GM21528 (cell line): ENCODE measurements around the gene MYH14.

Experiments used
- ATAC-seq: cut with Tn5 transposase; IDR thresholded peaks from one replicate; pipeline ENCODE4 v1.9.1; 2021; ENCODE audit warnings: mild to moderate bottlenecking, moderate library complexity; ENCODE audit not compliant: unreplicated experiment, low FRiP score

Gene MYH14

GRCh38 chr19:50192463-50193211, 10.8 kb upstream of the MYH14 start:
- ATAC-seq = no peak

- ATAC-seq = no peak
Measured at GRCh38 chr19:50195224-50195623, 8.2 kb upstream of the MYH14 start.

- ATAC-seq = no peak
Measured at GRCh38 chr19:50196322-50196932, 7.0 kb upstream of the MYH14 start.

GRCh38 chr19:50197348-50197747, 6.1 kb upstream of the MYH14 start:
- no peak for ATAC-seq

GRCh38 chr19:50198431-50199258, 4.8 kb upstream of the MYH14 start:
- no peak for ATAC-seq

GRCh38 chr19:50199259-50199555, 4.2 kb upstream of the MYH14 start:
- ATAC-seq = no peak

GRCh38 chr19:50202386-50202785, 1.0 kb upstream of the MYH14 start:
- ATAC-seq = no peak

- ATAC-seq = no peak
Measured at GRCh38 chr19:50202962-50203280, 501 bp upstream of the MYH14 start.

- ATAC-seq = no peak
Measured at GRCh38 chr19:50204081-50204428, 633 bp downstream of the MYH14 start.

GRCh38 chr19:50204811-50205675, 1.6 kb downstream of the MYH14 start:
- ATAC-seq = no peak

GRCh38 chr19:50205681-50206138, 2.3 kb downstream of the MYH14 start:
- no peak for ATAC-seq

- ATAC-seq = no peak
Measured at GRCh38 chr19:50206191-50206590, 2.8 kb downstream of the MYH14 start.

- no peak for ATAC-seq
Measured at GRCh38 chr19:50207730-50208129, 4.3 kb downstream of the MYH14 start.

- ATAC-seq = no peak
Measured at GRCh38 chr19:50209131-50209530, 5.7 kb downstream of the MYH14 start.

- ATAC-seq = no peak
Measured at GRCh38 chr19:50210425-50210824, 7.0 kb downstream of the MYH14 start.

- no peak for ATAC-seq
Measured at GRCh38 chr19:50213925-50214324, 10.5 kb downstream of the MYH14 start.

- ATAC-seq = no peak
Measured at GRCh38 chr19:50214699-50215543, 11.5 kb downstream of the MYH14 start.

GRCh38 chr19:50215820-50216219, 12.4 kb downstream of the MYH14 start:
- ATAC-seq = no peak

GRCh38 chr19:50221087-50221486, 17.7 kb downstream of the MYH14 start:
- ATAC-seq = no peak
